ENCODE results near the gene NDUFB1.

NDUFB1 gene

GRCh38 chr14:92099802-92100201 is 21.7 kb downstream of the NDUFB1 start:
- no peak for DNase-seq (ENCODE audit: low read depth in 2 of 2)

GRCh38 chr14:92093320-92093719 is 28.2 kb downstream of the NDUFB1 start:
- DNase-seq (ENCODE audit: low read depth in 2 of 2): no peak

GRCh38 chr14:92088494-92088893 is 33.0 kb downstream of the NDUFB1 start:
- DNase-seq (ENCODE audit: low read depth in 2 of 2): no peak

GRCh38 chr14:92074555-92074954 is 47.0 kb downstream of the NDUFB1 start:
- no peak for DNase-seq (ENCODE audit: low read depth in 2 of 2)
